ENCODE results near the gene BRD4. TPM values are rescaled to one million over a fixed set of nuclear protein-coding genes. Genes with fewer than 3 reads are reported as not detected.
A peak's percentile ranks its signal among the peaks of the same experiment; 100 is the strongest.

The BRD4 gene
- total RNA-seq, 1 donor from 2014 or later, result 104 TPM

DNA sequence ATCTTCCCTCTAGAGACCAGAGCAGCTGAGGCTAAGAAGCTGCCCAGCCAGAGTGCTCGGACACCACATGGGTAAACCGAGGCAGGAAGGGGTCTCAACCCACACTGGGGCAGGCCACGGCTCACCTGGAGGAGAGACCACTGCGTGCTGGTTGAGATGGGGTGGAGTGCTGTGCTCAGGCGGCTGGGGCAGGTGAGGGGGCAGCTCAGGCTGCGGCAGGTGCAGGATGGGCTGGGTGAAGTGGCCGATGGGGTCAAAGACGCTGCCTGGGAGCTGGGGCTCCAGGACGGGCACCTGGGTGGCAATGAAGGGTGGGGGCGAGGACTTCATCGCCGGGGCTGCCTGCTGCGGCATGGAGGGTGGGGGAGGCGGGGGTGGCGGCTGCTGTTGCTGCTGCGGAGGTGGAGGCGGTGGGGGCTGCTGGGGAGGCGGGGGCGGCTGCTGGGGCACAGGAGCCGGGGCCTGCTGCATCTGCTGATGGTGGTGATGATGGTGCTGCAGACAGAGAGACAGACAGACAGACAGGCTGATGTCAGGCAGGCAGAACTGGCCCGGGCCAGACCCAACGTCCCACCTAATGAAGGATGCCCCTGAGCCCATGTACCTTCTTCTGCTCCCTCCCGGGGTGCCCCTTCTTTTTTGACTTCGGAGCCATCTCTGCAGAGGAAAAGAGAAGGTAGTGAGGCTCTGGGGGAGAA, 88.1 kb downstream of the BRD4 start:
- Histone ChIP-seq H3K36me3 (peaks cover 94% of the 10 kb centered on the region), H3K4me3 (no peak overlapping the region), H3K9me3 (no peaks in the 10 kb centered on the region), H3K4me1 (peaks cover 32% of the 10 kb centered on the region), H3K27me3 (ENCODE audit: low read depth) (no peaks in the 10 kb centered on the region), H3K27ac (no peak overlapping the region)
- no peak for TF ChIP-seq CTCF (IDR thresholded peaks at IDR 0.05)
- no peak for ATAC-seq
- intact Hi-C loops (cut with DNase I), result no loop called here
- no peak for DNase-seq

DNA sequence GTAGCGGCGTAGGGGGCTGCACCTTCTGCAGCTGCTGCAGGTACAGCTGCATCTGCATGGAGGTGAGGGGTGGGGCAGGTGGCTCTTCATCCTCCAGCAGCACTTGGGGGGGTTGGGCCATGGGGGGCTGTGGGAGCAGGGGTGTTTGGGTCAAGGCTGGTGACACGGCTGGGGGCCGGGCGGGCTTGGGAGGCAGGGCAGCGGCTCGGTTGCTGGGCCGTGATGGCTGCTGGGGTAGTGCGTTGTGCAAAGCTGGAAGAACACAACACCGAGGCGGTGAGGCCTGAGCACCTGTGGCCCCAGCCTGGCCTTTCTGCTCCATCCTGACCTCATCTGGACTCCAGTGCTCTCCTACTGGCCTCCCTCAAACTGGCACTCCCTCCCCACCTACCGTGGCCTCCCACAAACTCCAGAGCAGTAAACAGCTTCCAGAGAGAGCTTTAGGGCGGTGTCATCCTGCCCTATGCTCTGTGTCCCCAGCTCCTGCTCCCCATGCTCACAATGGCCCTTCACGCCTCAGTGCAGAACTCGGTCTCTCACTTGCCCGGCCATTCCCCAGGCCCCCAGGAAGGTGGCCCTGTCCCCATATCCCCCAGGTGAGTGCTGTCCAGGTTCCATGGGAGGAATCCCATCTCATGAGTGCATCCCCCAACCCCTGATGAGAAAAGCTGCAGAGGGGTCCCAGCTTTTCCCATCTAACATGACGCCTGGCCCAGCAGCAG, 88.9 kb downstream of the BRD4 start:
- peaks cover 24% of the 10 kb centered on the region for H3K4me1 ChIP-seq
- H3K27me3 ChIP-seq (ENCODE audit: low read depth), result no peaks in the 10 kb centered on the region
- no peak for DNase-seq
- no peak for TF ChIP-seq CTCF (IDR thresholded peaks at IDR 0.05)
- no peak for ATAC-seq
- no peak overlapping the region for H3K4me3 ChIP-seq
- no peaks in the 10 kb centered on the region for H3K9me3 ChIP-seq
- intact Hi-C loops (cut with DNase I), result no loop called here
- H3K36me3 ChIP-seq, result peaks cover 94% of the 10 kb centered on the region
- H3K27ac ChIP-seq, result no peak overlapping the region

DNA sequence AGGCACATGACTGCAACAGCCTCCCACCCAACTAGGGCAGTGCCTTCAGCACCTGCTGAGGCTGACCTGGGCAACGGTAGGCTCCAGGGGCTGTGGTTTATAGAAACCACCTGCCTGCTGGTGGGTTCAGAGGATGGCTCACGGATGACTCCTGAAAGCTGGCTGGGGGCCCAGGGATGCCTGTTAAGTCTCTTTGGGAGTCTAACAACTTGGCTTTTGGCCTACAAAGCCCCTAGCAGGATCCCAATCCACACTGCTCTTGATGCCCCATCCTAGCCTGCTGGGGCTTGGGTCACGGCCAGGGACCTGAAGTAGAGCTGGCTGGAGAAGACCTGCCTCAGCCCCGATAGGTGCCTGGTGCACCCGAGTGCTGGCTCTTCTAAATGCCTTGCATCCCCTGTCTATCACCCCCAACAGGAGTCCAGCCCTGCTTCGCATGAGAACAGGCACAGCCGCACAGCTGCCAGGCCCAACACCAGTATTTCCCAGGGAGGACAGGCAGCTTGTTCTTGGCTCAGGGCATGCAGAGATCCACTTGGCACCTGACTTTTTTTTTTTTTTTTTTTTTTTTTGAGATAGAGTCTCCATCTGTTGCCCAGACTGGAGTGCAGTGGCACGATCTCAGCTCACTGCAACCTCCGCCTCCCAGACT, 91.0 kb downstream of the BRD4 start:
- Histone ChIP-seq H3K4me3 (no peak overlapping the region), H3K9me3 (no peaks in the 10 kb centered on the region), H3K27me3 (ENCODE audit: low read depth) (no peaks in the 10 kb centered on the region), H3K4me1 (peaks cover 3% of the 10 kb centered on the region), H3K36me3 (peaks cover 93% of the 10 kb centered on the region), H3K27ac (peak overlapping the region; percentile 31)
- no peak for TF ChIP-seq CTCF (IDR thresholded peaks at IDR 0.05)
- no peak for ATAC-seq
- DNase-seq, result no peak
- intact Hi-C loops (cut with DNase I), result no loop called here

- peaks cover 91% of the 10 kb centered on the region for H3K36me3 ChIP-seq
Observed at GRCh38 chr19:15240515-15240914, 91.8 kb downstream of the BRD4 start.

More at GRCh38 chr19:15240515-15240914, 91.8 kb downstream of the BRD4 start:
- intact Hi-C loops (cut with DNase I), result no loop called here
- DNase-seq, result no peak
- no peak for TF ChIP-seq CTCF (IDR thresholded peaks at IDR 0.05)
- Histone ChIP-seq H3K4me1 (no peaks in the 10 kb centered on the region), H3K4me3 (no peak overlapping the region), H3K9me3 (no peaks in the 10 kb centered on the region), H3K27me3 (ENCODE audit: low read depth) (no peaks in the 10 kb centered on the region), H3K27ac (no peak overlapping the region)
- ATAC-seq, result no peak

All from lower lobe of right lung (tissue), 2 donors.